Right lobe of liver (tissue), 6 donors: ENCODE measurements around the gene PET100. TPM values are rescaled to one million over a fixed set of nuclear protein-coding genes. Genes with fewer than 3 reads are reported as not detected.
A peak's percentile ranks its signal among the peaks of the same experiment; 100 is the strongest.

Experiments
- ATAC-seq, 4 donors: fragments of 200-7000 bp; cut with Tn5 transposase; one replicate each; pipeline ENCODE4 v1.9.1; 2020; ENCODE audit warnings: mild to moderate bottlenecking in 4 of 4, moderate library complexity in 4 of 4
- DNase-seq, 3 donors: peaks; one replicate each; pipeline ENCODE4 v3.0.0-alpha.2; 2020
- H3K27ac ChIP-seq, 3 donors: fragments of 200-600 bp; one replicate each; pipeline ENCODE4 v1.8.0; 2022
- H3K27me3 ChIP-seq, 2 donors: fragments of 200-600 bp; one replicate each; pipeline ENCODE4 v1.8.0; 2022
- H3K36me3 ChIP-seq, 4 donors: fragments of 200-600 bp; sonication (generic) in 1 of 4; one replicate each; pipeline versions ENCODE4 v1.5.1 to v1.8.0; 2017 to 2022; ENCODE audit warnings: control low read depth in 1 of 4
- H3K4me1 ChIP-seq, 4 donors: fragments of 200-600 bp; sonication (generic) in 1 of 4; one replicate each; pipeline versions ENCODE4 v1.5.1 to v1.8.0; 2017 to 2022; ENCODE audit warnings: control low read depth in 1 of 4
- H3K4me3 ChIP-seq, 3 donors: fragments of 200-600 bp; one replicate each; pipeline ENCODE4 v1.8.0; 2022
- H3K9me3 ChIP-seq, 4 donors: fragments of 200-600 bp; sonication (generic) in 1 of 4; one replicate each; pipeline versions ENCODE4 v1.5.1 to v1.8.0; 2017 to 2022; ENCODE audit warnings: control low read depth in 1 of 4
- CTCF ChIP-seq, 4 donors: fragments of 200-600 bp in 3 of 4; fragments of 450-650 bp in 1 of 4; IDR thresholded peaks; one replicate each; pipeline versions ENCODE4 v1.5.1 to v1.8.0; 2016 to 2022; ENCODE audit warnings: antibody characterized with exemption in 4 of 4, mild to moderate bottlenecking in 2 of 4
- POLR2A ChIP-seq: fragments of 450-650 bp; IDR thresholded peaks from one replicate; pipeline ENCODE4 v1.6.1; 2017; ENCODE audit warnings: antibody characterized with exemption, mild to moderate bottlenecking
- WGBS: methylation state at CpG from one replicate; pipeline ENCODE4 v1.1.6; 2018; ENCODE audit warnings: low coverage, low lambda C conversion rate; ENCODE audit not compliant: insufficient coverage; ENCODE audit errors: missing lambda C conversion rate; 5-methylcytosine and 5-hydroxymethylcytosine counted together
- intact Hi-C, 2 donors: fragments of 100-400 bp; cut with DNase I; formaldehyde crosslinking; loops; one replicate each; pipeline versions ENCODE4 v1.11.2 to v1.14.1; 2022
- long read RNA-seq: library from polyadenylated mRNA; unstranded; transcript quantifications from one replicate; pipeline ENCODE4 v2.0.0, GENCODE V29; 2019
- total RNA-seq, 6 experiments: library from RNA; depleted of rRNA in 2 of 6; stranded (reverse); fragments of >200 nt in 2 of 6; fragmentation: NEBNext Ultra II Directional in 3 of 6; extraction: Animal tissue kit (Norgen Biotek cat#: 25700) in 3 of 6; gene quantifications; one replicate each; pipeline versions ENCODE4 v1.1.0 to v1.2.4, GENCODE V29; 2016 to 2023
- donor health status: DM: no; HTN: yes; CAD: no.
- donor health status: DM: no; HTN: no; CAD: no.
- donor health status: DM: no; HTN: no; CAD: no.
- donor health status: DM: no; HTN: yes; CAD: no.
- donor health status: DM: no; HTN: yes; CAD: no.

The PET100 gene
- 10 to 100 TPM in 4 of 6 experiments, 1 to 10 TPM in 2; 6.8 to 83.9 (median 56.5) TPM for total RNA-seq
- long read RNA-seq, transcript PET100-202 (4 exons, 719 nt) = major isoform, 20 of 25 reads
- long read RNA-seq, partial matches to known transcripts = 2 of 25 reads
- long read RNA-seq, other reads (novel, unspliced or antisense) = 3 of 25 reads

DNA sequence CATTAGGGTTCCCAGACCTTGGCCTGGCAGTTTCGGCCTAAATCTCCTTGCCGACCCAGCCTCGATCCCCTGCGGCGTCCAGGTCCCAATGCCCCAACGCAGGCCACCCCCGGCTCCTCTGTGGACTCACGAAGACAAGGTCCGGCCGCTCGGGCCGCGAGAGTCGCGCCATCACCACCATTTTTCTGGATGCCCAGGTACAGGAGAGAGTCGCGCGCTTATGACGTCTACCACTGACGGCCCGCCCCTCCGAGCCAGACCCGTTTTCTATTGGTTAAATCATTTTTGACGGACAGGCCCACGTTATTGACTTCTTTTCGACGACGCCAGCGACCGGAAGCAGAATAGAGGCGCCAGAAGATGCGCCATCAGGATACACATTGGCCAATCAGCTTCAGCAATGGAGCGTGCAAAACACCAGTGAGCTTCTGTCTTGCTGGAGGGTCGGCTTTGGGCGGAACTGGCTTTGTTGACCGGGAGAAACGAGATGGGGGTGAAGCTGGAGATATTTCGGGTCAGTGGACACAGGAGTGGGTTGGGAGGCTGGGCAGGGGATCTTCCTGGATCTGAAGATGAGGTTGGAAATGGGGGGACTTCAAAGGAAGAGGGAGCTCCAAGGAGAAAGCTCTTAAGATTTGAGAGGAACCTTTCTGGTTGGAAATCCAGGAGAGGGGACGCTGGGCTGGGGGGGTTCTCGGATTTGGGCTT is at the start of gene PET100, which contains the start of gene XAB2:
Gene PET100 (plus strand): TSS at position 447 of the 708 bp plus-strand sequence. CDS start 41 bp downstream, at position 488.
Gene XAB2 (minus strand): TSS at position 199 of the 708 bp plus-strand sequence. CDS start 18 bp downstream, at position 181.
- no peak for TF ChIP-seq CTCF (IDR thresholded peaks at IDR 0.05)
- no peak for TF ChIP-seq POLR2A
- ATAC-seq = peak; percentile 94 to 98 (median 97)

DNA sequence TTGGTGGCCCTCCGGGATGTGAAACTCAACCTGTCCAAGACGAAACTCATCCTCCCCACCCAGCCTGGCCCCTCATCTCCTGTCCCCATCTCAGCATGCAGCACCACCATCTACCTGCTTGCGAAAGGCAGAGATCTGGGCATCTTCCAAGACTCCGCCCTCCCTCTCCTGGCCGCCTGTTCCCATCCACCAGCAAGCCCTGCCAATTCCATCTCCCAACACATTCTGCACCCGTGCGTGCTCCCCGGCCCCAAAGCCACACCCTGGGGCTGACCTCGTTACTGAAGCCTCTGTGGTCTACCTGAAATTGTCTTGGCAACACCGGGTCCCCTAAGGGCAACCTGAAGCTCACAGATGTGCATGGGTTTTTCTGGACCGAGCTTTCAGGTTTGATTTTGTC is 47.1 kb upstream of the PET100 start:
- H3K27me3 ChIP-seq = no peaks in the 10 kb centered on the region
- H3K9me3 ChIP-seq = no peaks in the 10 kb centered on the region
- no peak overlapping the region for H3K27ac ChIP-seq
- ATAC-seq (peak in 1 of 4 donors; percentile 35), DNase-seq (peak in 1 of 3 donors; percentile 49)
- intact Hi-C loops = no loop called here
- no peaks in the 10 kb centered on the region for H3K36me3 ChIP-seq
- H3K4me3 ChIP-seq = no peak overlapping the region
- WGBS = 35% methylated on average over 7 of the region's 11 CpGs
- no peaks in the 10 kb centered on the region for H3K4me1 ChIP-seq
- TF ChIP-seq CTCF (IDR thresholded peaks at IDR 0.05) (no peak), POLR2A (no peak)

More for the DNA sequence above, at the start of gene PET100, which contains the start of gene XAB2:
- H3K4me1 ChIP-seq = peaks cover 0 to 19% (median 4%) of the 10 kb centered on the region in 4 donors
- H3K9me3 ChIP-seq = no peaks in the 10 kb centered on the region
- DNase-seq = peak; percentile 94 to 97 (median 96)
- H3K36me3 ChIP-seq = peaks cover 0 to 21% (median 6%) of the 10 kb centered on the region in 4 donors
- H3K27ac ChIP-seq = peak within 1 kb of the TSS; percentile 47 to 81 (median 79)
- H3K27me3 ChIP-seq = no peaks in the 10 kb centered on the region
- intact Hi-C loops = no loop called here
- peak within 1 kb of the TSS; percentile 90 to 100 (median 99) for H3K4me3 ChIP-seq
- 0% methylated on average over 37 of the region's 40 CpGs for WGBS

GRCh38 chr19:7589822-7590221 is 39.8 kb upstream of the PET100 start:
- Histone ChIP-seq H3K27ac (no peak overlapping the region), H3K27me3 (no peaks in the 10 kb centered on the region), H3K4me3 (no peak overlapping the region), H3K36me3 (no peaks in the 10 kb centered on the region), H3K9me3 (no peaks in the 10 kb centered on the region), H3K4me1 (no peaks in the 10 kb centered on the region)
- ATAC-seq = no peak
- 86% methylated on average over 7 of the region's 7 CpGs for WGBS
- intact Hi-C loops = no loop called here
- no peak for TF ChIP-seq CTCF (IDR thresholded peaks at IDR 0.05)
- TF ChIP-seq POLR2A = no peak
- no peak for DNase-seq

GRCh38 chr19:7590256-7590655 is 39.3 kb upstream of the PET100 start:
- Histone ChIP-seq H3K27me3 (no peaks in the 10 kb centered on the region), H3K27ac (no peak overlapping the region), H3K36me3 (no peaks in the 10 kb centered on the region), H3K9me3 (no peaks in the 10 kb centered on the region), H3K4me3 (no peak overlapping the region), H3K4me1 (no peaks in the 10 kb centered on the region)
- WGBS = no CpG with 5 or more reads among the region's 8 CpGs
- TF ChIP-seq CTCF (IDR thresholded peaks at IDR 0.05) (no peak), POLR2A (no peak)
- ATAC-seq (peak in 1 of 4 donors; percentile 44), DNase-seq (no peak)
- intact Hi-C loops = no loop called here
